ENCODE data around the gene FIGNL2. TPM values are rescaled to one million over a fixed set of nuclear protein-coding genes. Genes with fewer than 3 reads are reported as not detected.

FIGNL2 gene
- total and polyA plus RNA-seq, 9 of the 15 experiments (the other 6 are each of a cell fraction or from before 2014, with no cell fraction given): 0.01 TPM; not detected in 8

- intact Hi-C loops (cut with micrococcal nuclease): no loop called here
- Histone ChIP-seq H2AFZ (ENCODE audit: low read depth, low read length) (no peak overlapping the region), H3K9me3 (replicated peaks; ENCODE audit: control insufficient read depth, insufficient read depth, low read depth, low read length) (no peaks in the 10 kb centered on the region), H3K36me3 (ENCODE audit: control insufficient read depth, insufficient read depth, low read length) (no peaks in the 10 kb centered on the region), H3K4me1 (replicated peaks in 1 of 2; ENCODE audit: control insufficient read depth in 2 of 2, insufficient read depth in 2 of 2, low read length in 2 of 2) (peaks cover 0 to 16% of the 10 kb centered on the region in 2 experiments; a peak in 3 of 5 replicates), H3K79me2 (ENCODE audit: control insufficient read depth, insufficient read depth, low read length) (no peaks in the 10 kb centered on the region), H3K4me2 (ENCODE audit: insufficient read depth, low read length) (no peak overlapping the region), H3K27me3 (ENCODE audit: control insufficient read depth in 2 of 2, insufficient read depth in 2 of 2, low read length in 2 of 2) (peaks cover 41 to 82% of the 10 kb centered on the region in 2 experiments), H4K20me1 (replicated peaks; ENCODE audit: control insufficient read depth, insufficient read depth, low read length) (peaks cover 9% of the 10 kb centered on the region), H3K4me3 (no peak overlapping the region), H3K9ac (ENCODE audit: insufficient read depth in 1 of 2, low read depth in 2 of 2, low read length in 2 of 2) (no peak overlapping the region; a peak in 1 of 4 replicates), H3K9me1 (ENCODE audit: control insufficient read depth, insufficient read depth, low read length) (no peaks in the 10 kb centered on the region), H3K27ac (ENCODE audit: extremely low read depth, low read depth, low read length) (no peak overlapping the region)
- CTCF ChIA-PET (ENCODE audit: low intra/inter-chr PET ratio): no interaction called here
- peak in 1 of 4 experiments; percentile 39 for DNase-seq (ENCODE audit: extremely low read depth in 1 of 4, low spot score in 3 of 4)
- ATAC-seq: peak; percentile 72
- FAIRE-seq: no peak
- 4% methylated on average over 50 of the region's 53 CpGs for WGBS (ENCODE audit: insufficient coverage, low coverage, missing lambda C conversion rate)
- in situ Hi-C loops (cut with MboI): no loop called here
- POLR2A ChIA-PET: interaction anchor here (0.5 to 1.1 kb wide), 5 partner anchors 9 to 355 kb away, joined by 3 to 5 read pairs (median 3); no protein-coding TSS in a partner anchor
- no TSS peak for BruUV-seq (replicated peaks)
- TF ChIP-seq PKNOX1 (IDR thresholded peaks at IDR 0.05): peak; percentile 43
- peak; percentile 31; the same call in 1 of the 2 replicates for TF ChIP-seq MAFG (tag; conservative IDR thresholded peaks at IDR 0.05)
- TF ChIP-seq C11orf30 (IDR thresholded peaks at IDR 0.05; ENCODE audit: low read depth): peak; percentile 71; the same call in 1 of the 2 replicates
- no peak for TF ChIP-seq ZNF583 (CRISPR knock-in tag; IDR thresholded peaks at IDR 0.05)
- TF ChIP-seq ZNF780A (CRISPR knock-in tag; IDR thresholded peaks at IDR 0.05): no peak
- TF ChIP-seq MEIS2 (IDR thresholded peaks at IDR 0.05; ENCODE audit: partially characterized antibody): peak; percentile 36
- no peak for TF ChIP-seq ZKSCAN1 (IDR thresholded peaks at IDR 0.05; ENCODE audit: low read depth, low read length)
- TF ChIP-seq STAT6 (CRISPR knock-in tag; IDR thresholded peaks at IDR 0.05): no peak
- TF ChIP-seq ZBTB17 (CRISPR knock-in tag; IDR thresholded peaks at IDR 0.05): no peak
- peak; percentile 77 for TF ChIP-seq ZNF316 (IDR thresholded peaks at IDR 0.05)
- TF ChIP-seq ZNF75A (CRISPR knock-in tag; IDR thresholded peaks at IDR 0.05): no peak
These were observed 15.7 kb upstream of the FIGNL2 start for GRCh38 chr12:51863933-51864832.

All from K562 (cell line).